DMS79 (cell line): ENCODE results near the gene ANXA7.
"Not testable (repeated sequence)": the region's sequence is repeated elsewhere in the genome, so short reads cannot be mapped to it uniquely, and the experiment has no call there.

Source experiments
- DNase-seq: peaks from one replicate; lab custom pipeline; 2025; lab: John Stamatoyannopoulos, UW

ANXA7 gene

GRCh38 chr10:73338801-73339368 is 75.0 kb downstream of the ANXA7 start:
- DNase-seq = no peak

- DNase-seq = no peak
Measured at GRCh38 chr10:73333202-73333601, 80.7 kb downstream of the ANXA7 start.

DNA sequence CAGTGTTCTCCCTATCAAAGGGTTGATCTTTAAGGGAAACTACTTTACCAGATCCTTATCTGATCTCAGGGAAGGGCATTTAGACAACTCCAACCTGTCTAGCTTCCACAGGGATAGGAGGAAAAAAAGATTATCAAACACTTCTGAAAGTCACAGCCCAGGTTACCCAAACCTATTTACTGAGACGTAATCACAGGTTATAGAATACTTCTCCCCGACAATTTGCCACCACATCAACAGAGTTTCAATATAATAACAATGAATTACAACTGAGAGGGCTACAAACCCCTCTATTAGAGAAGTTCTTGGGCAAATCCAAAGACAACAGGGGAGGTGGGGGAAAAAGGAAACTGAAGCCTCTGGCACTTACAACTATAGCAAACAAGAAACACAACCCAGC is 81.5 kb downstream of the ANXA7 start:
- no peak for DNase-seq

- not testable (repeated sequence) for DNase-seq
Measured at GRCh38 chr10:73328523-73328922, 85.3 kb downstream of the ANXA7 start.

DNA sequence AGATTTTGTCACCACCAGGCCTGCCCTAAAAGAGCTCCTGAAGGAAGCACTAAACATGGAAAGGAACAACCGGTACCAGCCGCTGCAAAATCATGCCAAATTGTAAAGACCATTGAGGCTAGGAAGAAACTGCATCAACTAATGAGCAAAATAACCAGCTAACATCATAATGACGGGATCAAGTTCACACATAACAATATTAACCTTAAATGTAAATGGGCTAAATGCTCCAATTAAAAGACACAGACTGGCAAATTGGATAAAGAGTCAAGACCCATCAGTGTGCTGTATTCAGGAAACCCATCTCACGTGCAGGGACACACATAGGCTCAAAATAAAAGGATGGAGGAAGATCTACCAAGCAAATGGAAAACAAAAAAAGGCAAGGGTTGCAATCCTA is 88.6 kb downstream of the ANXA7 start:
- not testable (repeated sequence) for DNase-seq
